Ovary (tissue), 9 donors: ENCODE results near the gene GNA14. TPM values are rescaled to one million over a fixed set of nuclear protein-coding genes. Genes with fewer than 3 reads are reported as not detected.
"Not testable (repeated sequence)": the region's sequence is repeated elsewhere in the genome, so short reads cannot be mapped to it uniquely, and the experiment has no call there.

Source experiments
- DNase-seq, 5 donors: peaks; one replicate each; pipeline ENCODE4 v3.0.0-alpha.2; 2019 to 2020
- H3K27ac ChIP-seq, 2 donors: fragments of 200-600 bp; one replicate each; pipeline versions ENCODE4 v1.5.1 to v1.8.0; 2019 to 2022
- H3K27me3 ChIP-seq: fragments of 200-600 bp; one replicate; pipeline ENCODE4 v1.8.0; 2022
- H3K36me3 ChIP-seq: fragments of 200-600 bp; sonication (generic); one replicate; pipeline ENCODE4 v1.5.1; 2019
- H3K4me1 ChIP-seq: one replicate; pipeline ENCODE4 v1.8.1; 2013; ENCODE audit warnings: mild to moderate bottlenecking, moderate library complexity; ENCODE audit not compliant: insufficient read depth
- H3K4me3 ChIP-seq: fragments of 200-600 bp; sonication (generic); one replicate; pipeline ENCODE4 v1.5.1; 2017
- H3K9me3 ChIP-seq, 2 donors: fragments of 200-600 bp in 1 of 2; sonication (generic) in 1 of 2; one replicate each; pipeline versions ENCODE4 v1.5.1 to v1.8.1; 2013 to 2019; ENCODE audit warnings: mild to moderate bottlenecking in 1 of 2, moderate library complexity in 1 of 2
- EP300 ChIP-seq: sonication (generic); formaldehyde crosslinking; IDR thresholded peaks from one replicate; pipeline ENCODE4 v1.6.1; 2017; ENCODE audit warnings: antibody characterized with exemption
- POLR2A ChIP-seq: fragments of 450-650 bp; IDR thresholded peaks from one replicate; pipeline ENCODE4 v1.6.1; 2017; ENCODE audit warnings: antibody characterized with exemption, mild to moderate bottlenecking, moderate library complexity
- WGBS, 3 donors: extraction: QIAGEN DNeasy Blood & Tissue Kit in 1 of 3; methylation state at CpG; one replicate each; pipeline versions ENCODE4 v1.1.5 to v1.1.7; 2013 to 2017; 5-methylcytosine and 5-hydroxymethylcytosine counted together
- intact Hi-C, 4 donors: fragments of 100-400 bp; cut with DNase I; formaldehyde crosslinking; loops; one replicate each; pipeline versions ENCODE4 v1.11.0 to v1.15.1; 2022 to 2023
- polyA plus RNA-seq, 2 donors: library from polyadenylated mRNA; stranded (reverse); fragments of 200-250 nt in 1 of 2; fragments of 350-450 nt in 1 of 2; fragmentation: Illumina TruSeq in 1 of 2; extraction: RNeasy Lipid Tissue Mini Kit (QIAGEN cat#74804) in 1 of 2; gene quantifications; one replicate each; pipeline ENCODE4 v1.2.3, GENCODE V29; 2013 to 2014
- total RNA-seq, 7 donors: library from RNA; depleted of rRNA in 2 of 7; stranded (reverse); fragments of >200 nt in 2 of 7; fragmentation: NEBNext Ultra II Directional in 3 of 7; extraction: Animal tissue kit (Norgen Biotek cat#: 25700) in 3 of 7; gene quantifications; one replicate each; pipeline versions ENCODE4 v1.1.0 to v1.2.4, GENCODE V29; 2016 to 2023
- TF ChIP-seq, protein P1 (sequence below), 3 donors: fragments of 450-650 bp in 2 of 3; fragments of 200-600 bp in 1 of 3; IDR thresholded peaks; one replicate each; pipeline versions ENCODE4 v1.5.1 to v1.8.0; 2016 to 2022; ENCODE audit warnings: antibody characterized with exemption in 3 of 3, mild to moderate bottlenecking in 1 of 3
- donor health status: DM: no; HTN: no; CAD: no; lungs with moderate emphysema.
- donor health status: DM: no; HTN: no; CAD: no.
- donor health status: Bipolar disorder and iron deficiency.
- donor health status: DM: yes; HTN: yes; CAD: no.
- donor health status: DM: no; HTN: no; CAD: no.
- donor health status: DM: yes; HTN: yes; CAD: no.

GNA14 gene
- total and polyA plus RNA-seq, 9 donors = 4.9 to 9.9 (median 7.6) TPM

- Histone ChIP-seq H3K4me3 (no peak overlapping the region), H3K4me1 (peaks cover 11% of the 10 kb centered on the region), H3K27me3 (no peaks in the 10 kb centered on the region), H3K27ac (no peak overlapping the region), H3K36me3 (no peaks in the 10 kb centered on the region), H3K9me3 (no peaks in the 10 kb centered on the region)
- DNase-seq = no peak
- TF ChIP-seq, protein P1, sequence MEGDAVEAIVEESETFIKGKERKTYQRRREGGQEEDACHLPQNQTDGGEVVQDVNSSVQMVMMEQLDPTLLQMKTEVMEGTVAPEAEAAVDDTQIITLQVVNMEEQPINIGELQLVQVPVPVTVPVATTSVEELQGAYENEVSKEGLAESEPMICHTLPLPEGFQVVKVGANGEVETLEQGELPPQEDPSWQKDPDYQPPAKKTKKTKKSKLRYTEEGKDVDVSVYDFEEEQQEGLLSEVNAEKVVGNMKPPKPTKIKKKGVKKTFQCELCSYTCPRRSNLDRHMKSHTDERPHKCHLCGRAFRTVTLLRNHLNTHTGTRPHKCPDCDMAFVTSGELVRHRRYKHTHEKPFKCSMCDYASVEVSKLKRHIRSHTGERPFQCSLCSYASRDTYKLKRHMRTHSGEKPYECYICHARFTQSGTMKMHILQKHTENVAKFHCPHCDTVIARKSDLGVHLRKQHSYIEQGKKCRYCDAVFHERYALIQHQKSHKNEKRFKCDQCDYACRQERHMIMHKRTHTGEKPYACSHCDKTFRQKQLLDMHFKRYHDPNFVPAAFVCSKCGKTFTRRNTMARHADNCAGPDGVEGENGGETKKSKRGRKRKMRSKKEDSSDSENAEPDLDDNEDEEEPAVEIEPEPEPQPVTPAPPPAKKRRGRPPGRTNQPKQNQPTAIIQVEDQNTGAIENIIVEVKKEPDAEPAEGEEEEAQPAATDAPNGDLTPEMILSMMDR (IDR thresholded peaks at IDR 0.05) = no peak
- no peak for TF ChIP-seq POLR2A
- TF ChIP-seq EP300 = no peak
- intact Hi-C loops = no loop called here
- WGBS, 3 donors = 95 to 96% (median 95%) methylated on average over 12 of the region's 12 CpGs
Measured at GRCh38 chr9:77586591-77586990, 61.5 kb downstream of the GNA14 start.

DNA sequence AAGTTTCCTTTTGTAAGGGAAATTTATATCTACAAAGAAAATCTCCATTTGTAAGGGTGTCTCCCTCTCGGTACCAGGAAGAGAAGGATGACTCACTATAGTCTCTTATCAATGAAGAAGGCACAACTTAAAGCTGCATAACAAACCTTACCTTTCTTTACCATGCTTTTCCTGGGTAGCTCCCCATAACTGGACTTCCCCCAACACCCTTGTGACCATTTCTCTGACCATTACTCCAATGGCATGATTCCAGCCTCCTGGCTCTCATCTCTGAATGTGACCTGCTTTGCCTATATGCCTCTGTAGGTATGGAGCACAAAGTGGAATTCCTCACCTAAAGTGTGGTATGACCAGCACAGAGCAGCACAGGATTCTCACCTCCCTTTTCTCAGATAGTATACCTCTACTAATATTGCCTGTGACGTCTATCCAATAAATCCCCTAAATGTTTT is 62.8 kb downstream of the GNA14 start:
- no peaks in the 10 kb centered on the region for H3K36me3 ChIP-seq
- no peaks in the 10 kb centered on the region for H3K9me3 ChIP-seq
- H3K27ac ChIP-seq = no peak overlapping the region
- H3K4me1 ChIP-seq = peaks cover 11% of the 10 kb centered on the region
- TF ChIP-seq, protein P1 (IDR thresholded peaks at IDR 0.05) = no peak
- TF ChIP-seq EP300 (no peak), POLR2A (no peak)
- 64 to 65% (median 65%) methylated on average over 2 of the region's 2 CpGs for WGBS, 3 donors
- intact Hi-C loops = no loop called here
- DNase-seq = no peak
- H3K4me3 ChIP-seq = no peak overlapping the region
- no peaks in the 10 kb centered on the region for H3K27me3 ChIP-seq

DNA sequence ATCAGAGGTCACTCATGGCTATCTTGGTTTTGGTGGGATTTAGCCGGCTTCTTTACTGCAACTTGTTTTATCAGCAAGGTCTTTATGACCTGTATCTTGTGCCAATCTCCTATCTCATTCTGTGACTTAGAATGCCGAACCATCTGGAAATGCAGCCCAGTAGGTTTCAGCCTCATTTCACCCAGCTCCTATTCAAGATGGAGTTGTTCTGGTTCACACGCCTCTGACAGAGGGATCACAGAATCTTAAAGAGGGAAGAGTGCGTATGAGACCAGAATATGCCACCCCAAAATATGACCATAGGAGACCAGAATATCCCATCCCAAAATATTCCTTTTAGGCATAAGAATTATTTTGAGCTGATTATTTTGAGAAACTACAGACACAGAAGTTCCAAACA is 63.2 kb downstream of the GNA14 start:
- DNase-seq, H3K36me3 ChIP-seq, H3K27ac ChIP-seq, H3K27me3 ChIP-seq, H3K9me3 ChIP-seq, H3K4me3 ChIP-seq, intact Hi-C loops: not testable (repeated sequence)
- peaks cover 11% of the 10 kb centered on the region for H3K4me1 ChIP-seq
- WGBS, 3 donors = 65 to 77% (median 66%) methylated on average over 4 of the region's 4 CpGs

DNA sequence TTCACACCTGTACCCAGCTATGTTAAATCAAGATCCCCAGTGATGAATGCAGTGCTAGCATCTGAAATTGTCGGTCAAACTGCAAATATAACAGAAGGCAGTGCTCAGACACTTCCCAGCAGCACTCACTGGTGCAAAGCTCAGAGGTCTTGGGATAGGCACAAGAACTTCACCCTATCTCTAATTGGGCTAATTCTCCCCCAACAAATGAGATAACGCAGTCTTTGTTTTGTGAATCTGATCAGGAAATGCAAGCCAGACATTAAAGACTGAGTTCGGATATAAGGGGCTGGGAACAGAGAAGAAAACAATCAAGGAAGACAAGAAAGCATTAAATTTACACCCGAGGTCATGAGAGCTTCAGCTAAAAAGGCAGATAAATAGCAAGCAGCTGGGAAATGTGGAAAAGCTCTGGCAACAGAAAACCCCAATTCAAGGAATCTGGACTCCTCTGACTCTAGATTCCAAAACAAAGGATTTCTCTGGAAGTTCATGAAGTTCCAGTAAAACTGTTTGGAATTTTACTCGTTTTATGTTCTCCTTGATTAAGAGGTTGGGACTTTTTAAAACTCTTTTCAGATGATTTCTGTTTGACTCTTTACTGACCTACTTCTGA is 65.1 kb downstream of the GNA14 start:
- H3K36me3 ChIP-seq = no peaks in the 10 kb centered on the region
- H3K4me1 ChIP-seq = peaks cover 11% of the 10 kb centered on the region
- intact Hi-C loops = no loop called here
- no peak overlapping the region for H3K4me3 ChIP-seq
- 4 to 16% (median 6%) methylated on average over 5 of the region's 5 CpGs for WGBS, 3 donors
- no peaks in the 10 kb centered on the region for H3K27me3 ChIP-seq
- H3K9me3 ChIP-seq = no peaks in the 10 kb centered on the region
- DNase-seq = no peak
- no peak for TF ChIP-seq EP300
- TF ChIP-seq, protein P1 (IDR thresholded peaks at IDR 0.05) = no peak
- no peak for TF ChIP-seq POLR2A
- H3K27ac ChIP-seq = no peak overlapping the region

DNA sequence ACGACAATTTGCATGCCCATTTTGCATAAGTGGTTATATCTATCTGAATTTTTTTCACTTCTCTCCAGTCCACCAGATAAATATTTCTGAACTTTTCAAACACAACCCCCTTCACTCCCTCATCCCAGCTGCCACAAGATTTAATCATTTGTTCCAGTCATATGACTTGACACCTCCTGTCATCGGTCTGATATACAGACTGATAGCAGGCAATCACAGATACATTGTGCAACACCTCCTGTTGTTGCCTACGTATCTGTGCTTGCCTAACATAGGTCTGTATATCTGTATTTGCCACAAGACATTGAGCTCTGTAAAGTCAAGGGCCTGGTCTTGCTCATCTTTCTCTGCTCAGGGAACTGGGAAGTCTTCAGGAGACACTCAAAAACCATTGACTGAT is 65.6 kb downstream of the GNA14 start:
- Histone ChIP-seq H3K27me3 (no peaks in the 10 kb centered on the region), H3K36me3 (no peaks in the 10 kb centered on the region), H3K4me1 (peaks cover 11% of the 10 kb centered on the region), H3K9me3 (no peaks in the 10 kb centered on the region), H3K27ac (no peak overlapping the region), H3K4me3 (no peak overlapping the region)
- WGBS, 3 donors = 85 to 88% (median 87%) methylated on average over 3 of the region's 3 CpGs
- intact Hi-C loops = no loop called here
- TF ChIP-seq POLR2A (no peak), EP300 (no peak)
- TF ChIP-seq, protein P1 (IDR thresholded peaks at IDR 0.05) = no peak
- DNase-seq = no peak
